ENCODE measurements around the gene ZNF217.
"Not testable (repeated sequence)": the region's sequence is repeated elsewhere in the genome, so short reads cannot be mapped to it uniquely, and the experiment has no call there.

DNA sequence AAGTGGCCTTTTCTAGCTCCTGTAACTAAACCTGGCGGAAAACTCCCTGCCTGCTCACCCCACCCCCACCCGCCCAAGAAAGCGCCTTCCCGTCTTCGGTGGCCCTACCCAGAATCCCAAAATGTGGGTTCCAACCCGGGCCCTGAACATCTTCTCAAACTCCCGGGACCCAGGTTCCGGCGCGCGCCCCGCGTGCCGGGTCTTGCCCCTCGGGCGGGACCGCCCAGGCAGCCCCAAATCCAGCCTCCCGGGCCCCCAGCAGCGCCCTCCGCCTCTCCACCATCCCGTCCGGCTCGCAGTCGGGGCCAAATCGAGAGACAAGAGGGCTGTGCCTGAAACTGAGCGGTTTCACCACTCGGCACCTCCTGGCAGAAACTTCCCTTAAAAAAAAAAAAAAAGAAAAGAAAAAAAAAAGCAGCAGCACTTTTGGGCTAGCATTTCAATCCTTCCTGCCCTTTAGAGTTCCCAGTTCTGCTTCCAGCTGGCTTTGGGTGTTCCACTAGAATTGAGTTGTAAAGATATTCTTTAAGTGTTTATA, 1.1 kb downstream of the ZNF217 start:
- TF ChIP-seq, protein P1, sequence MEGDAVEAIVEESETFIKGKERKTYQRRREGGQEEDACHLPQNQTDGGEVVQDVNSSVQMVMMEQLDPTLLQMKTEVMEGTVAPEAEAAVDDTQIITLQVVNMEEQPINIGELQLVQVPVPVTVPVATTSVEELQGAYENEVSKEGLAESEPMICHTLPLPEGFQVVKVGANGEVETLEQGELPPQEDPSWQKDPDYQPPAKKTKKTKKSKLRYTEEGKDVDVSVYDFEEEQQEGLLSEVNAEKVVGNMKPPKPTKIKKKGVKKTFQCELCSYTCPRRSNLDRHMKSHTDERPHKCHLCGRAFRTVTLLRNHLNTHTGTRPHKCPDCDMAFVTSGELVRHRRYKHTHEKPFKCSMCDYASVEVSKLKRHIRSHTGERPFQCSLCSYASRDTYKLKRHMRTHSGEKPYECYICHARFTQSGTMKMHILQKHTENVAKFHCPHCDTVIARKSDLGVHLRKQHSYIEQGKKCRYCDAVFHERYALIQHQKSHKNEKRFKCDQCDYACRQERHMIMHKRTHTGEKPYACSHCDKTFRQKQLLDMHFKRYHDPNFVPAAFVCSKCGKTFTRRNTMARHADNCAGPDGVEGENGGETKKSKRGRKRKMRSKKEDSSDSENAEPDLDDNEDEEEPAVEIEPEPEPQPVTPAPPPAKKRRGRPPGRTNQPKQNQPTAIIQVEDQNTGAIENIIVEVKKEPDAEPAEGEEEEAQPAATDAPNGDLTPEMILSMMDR (conservative IDR thresholded peaks at IDR 0.05; ENCODE audit: low read depth, low read length), result not testable (repeated sequence)
- TF ChIP-seq EZH2 (IDR thresholded peaks at IDR 0.05; ENCODE audit: borderline replicate concordance, low read depth, low read length, poor library complexity, severe bottlenecking), result not testable (repeated sequence)

Data from A673 (cell line).